CD4-positive, alpha-beta T cell treated with Interleukin-12 subunit alpha and Interleukin-12 subunit beta, for 1 hour (primary cell): ENCODE results near the gene MTCL1.
A peak's percentile ranks its signal among the peaks of the same experiment; 100 is the strongest.

ENCODE experiments used
- DNase-seq: peaks from one replicate; pipeline ENCODE4 v3.0.0-alpha.2; 2020

Gene MTCL1

DNA sequence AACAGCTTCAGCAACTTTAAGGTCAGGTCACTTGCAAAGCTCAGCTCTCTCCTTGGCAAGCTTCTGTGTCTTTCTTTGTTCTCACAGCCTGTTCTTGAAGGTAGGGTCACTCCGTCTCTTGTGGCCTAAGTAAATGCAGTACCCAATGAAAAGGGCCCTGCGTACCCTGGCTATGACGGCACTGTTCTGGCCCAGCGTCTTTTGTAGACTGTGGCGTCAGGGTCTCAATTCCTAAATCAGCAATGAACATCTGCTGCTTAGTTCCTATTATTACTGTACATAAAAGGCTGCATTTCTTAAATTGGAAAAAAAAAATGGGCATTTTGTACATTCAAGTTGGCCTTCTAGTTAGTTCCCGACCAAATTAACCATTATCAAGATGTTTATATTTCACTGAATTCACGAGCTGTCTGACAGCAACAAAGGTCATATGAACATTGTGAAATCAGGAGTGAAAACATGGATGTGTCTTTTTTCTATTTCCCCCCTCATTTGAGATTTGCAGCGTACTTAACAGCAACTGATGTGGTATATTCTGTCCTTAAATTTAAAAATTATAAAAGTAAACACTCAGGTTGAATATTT is 17.0 kb upstream of the MTCL1 start:
- no peak for DNase-seq

DNA sequence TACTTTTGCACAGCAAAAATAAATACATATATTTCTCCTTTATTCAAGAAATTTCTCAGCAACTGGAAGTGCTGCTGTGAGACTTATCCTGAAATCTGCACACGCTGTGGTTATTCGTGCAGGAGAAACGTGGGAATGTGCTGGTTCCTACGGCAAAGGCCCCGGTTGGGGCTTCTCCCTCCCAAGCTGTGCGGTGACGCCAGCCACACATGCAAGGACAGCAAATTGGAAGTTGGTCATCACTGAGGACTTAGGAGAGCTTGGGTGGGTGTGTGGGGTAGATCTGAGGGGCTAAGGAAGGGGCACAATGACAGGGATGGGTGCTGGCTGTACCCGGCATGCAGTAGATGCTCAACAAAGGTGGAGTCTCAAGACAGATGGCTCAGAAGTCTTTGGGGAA is 16.5 kb upstream of the MTCL1 start:
- DNase-seq = no peak

DNA sequence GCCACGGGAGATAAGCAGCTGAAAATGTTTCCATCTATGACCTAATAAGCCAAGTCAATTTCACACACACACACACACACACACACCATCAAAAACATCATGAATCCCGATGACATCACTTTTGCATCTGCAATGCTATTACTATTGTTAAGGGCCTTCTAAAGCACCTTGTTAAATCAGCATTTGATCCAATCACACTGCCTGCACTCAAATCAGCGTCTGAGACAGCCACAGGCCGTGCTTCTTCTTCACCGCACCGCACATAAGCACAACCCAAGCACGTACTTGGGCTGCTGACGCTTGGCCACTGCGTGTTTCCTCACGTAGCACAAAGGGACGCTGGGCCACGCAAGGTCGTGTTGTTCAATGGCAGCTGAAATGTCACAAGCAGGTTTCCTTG is 15.8 kb upstream of the MTCL1 start:
- no peak for DNase-seq

DNA sequence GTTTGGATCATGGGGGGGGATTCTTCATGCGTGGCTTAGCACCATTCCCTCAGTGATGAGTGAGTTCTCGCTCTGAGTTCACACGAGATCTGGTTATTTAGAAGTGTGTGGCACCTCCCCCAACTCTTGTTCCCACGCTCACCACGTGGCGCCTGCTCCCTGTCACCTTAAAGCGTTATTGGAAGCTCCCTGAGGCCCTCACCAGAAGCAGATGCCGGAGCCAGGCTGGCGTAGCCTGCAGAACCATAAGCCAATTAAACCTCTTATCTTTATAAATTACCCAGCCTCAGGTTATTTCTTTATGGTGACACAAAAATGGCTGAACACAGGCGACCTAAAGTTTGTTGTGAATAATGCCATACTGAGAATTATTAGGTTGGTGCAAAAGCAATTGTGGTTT is 10.5 kb upstream of the MTCL1 start:
- DNase-seq = no peak

DNA sequence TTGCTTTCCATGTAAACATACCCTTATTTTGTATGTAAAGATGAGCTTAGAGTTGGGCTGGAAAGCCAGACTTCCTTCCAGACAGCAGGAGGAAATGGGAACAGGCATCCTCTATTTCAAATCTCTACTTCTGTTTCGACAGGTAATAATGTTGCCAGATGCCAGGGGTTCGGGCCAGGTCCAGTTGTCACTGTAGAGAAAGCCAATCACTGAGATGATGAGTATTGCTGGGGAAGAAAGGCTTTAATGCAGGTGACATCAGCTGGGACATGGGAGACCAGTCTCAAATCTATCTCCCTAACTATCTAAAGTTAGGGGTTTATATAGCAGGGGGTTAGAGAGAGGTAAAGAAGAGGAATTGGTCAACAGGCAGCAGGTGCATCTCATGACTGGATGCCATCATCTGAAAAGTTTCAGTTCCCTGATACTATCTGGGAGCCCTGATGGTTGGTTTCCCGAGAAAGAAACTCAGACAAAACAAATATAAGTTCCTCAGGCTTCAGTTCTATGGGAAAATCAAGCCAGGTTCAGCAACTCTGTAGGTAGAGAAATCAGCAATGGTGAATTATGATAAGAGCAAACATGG is 9.3 kb upstream of the MTCL1 start:
- DNase-seq = no peak

DNA sequence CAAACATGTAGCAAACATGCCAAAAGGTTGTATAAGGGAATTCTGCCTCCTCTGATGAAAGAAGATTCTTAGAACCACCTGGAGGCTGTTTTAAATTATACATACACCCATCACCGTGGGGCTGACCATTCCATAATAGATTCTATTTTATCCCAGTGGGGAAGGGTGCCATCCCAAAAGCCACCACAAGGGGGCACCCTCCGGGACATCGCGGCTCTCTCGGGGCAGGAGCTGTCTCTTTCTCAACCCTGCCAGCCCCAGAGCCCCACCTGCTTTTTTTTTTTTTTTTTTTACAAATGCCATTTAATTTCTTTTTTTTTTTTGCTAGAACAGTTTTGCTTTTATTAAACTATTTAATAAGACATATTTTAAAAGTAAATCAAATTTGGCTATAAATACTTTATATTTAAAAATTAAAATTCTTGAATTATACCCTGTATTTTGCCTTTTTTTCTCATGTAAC is 8.6 kb upstream of the MTCL1 start:
- peak; percentile 72 for DNase-seq

DNA sequence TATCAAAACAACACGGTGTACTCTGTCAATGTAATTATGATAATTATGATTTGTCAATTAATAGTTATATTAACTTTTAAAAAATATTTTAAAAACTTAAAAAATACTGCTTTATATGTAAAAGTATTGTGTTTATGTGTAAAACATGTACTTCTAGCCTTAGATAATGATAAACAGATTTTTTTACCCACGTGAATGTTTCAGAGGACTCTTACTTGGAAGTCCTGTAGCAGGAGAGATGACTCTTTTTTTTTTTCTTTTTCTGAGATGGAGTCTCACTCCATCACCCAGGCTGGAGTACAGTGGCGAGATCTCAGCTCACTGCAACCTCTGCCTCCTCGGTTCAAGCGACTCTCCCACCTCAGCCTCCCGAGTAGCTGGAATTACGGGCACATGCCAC is 6.2 kb upstream of the MTCL1 start:
- DNase-seq = no peak

DNA sequence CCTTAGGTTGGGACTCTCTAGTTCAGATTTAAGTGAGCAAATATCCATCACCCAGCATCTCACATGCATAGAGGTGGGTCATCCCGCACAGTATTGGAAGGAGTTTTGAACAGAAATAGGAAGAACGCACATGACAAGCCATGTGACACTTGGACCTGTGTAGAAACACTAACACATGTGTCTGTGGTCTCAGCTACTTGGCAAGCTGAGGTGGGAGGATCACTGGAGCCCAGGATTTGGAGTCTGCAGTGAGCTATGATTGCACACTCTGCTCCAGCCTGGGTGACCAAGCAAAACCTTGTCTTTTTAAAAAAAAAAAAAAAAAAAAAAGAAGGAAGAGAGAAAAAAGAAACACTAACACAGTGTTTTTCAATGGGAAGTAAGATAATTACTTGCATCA is 5.4 kb upstream of the MTCL1 start:
- DNase-seq = no peak

DNA sequence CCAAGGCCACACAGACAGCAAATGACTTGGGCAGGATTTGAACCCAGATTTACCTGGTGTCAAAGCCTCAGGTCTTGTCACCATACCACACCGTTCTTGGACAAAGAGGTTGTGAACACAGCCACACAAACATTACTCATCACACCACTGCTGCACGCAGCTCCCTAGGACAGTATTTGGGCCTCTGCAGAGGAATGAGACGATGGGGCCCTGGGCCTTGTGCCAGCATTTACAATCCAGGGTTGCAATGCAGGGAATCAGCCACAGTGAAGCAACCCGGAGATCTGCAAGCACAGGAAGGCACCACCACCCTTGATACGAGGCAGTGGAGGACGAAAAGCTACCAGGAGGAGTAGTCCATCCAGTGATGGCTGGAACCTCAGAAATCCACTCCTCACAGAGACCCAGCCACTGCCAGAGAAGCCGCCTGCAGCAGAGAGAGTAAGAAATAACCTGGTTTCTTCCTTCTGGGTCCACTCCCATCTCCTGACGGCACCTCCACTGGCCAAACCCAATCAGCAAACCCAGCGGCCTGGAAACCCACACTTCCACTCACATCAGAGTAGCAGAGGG is 3.7 kb upstream of the MTCL1 start:
- no peak for DNase-seq

DNA sequence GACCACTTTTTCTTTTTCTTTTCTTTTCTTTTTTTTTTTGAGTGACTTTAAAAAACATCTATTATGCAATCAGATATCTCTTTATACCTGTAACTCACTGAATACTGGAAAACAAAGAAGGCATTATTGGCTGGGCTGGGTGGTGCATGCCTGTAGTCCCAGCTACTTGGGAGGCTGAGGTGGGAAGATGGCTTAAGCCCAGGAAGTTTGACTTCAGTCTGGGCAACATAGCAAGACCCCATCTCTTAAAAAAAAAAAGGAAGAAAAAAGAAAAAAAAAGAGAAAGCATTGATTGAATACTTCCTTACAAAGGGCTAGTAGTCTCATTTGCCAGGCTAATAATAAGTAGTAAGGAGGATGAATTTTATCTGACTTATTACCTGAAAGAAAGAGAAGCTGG is 2.7 kb upstream of the MTCL1 start:
- no peak for DNase-seq

DNA sequence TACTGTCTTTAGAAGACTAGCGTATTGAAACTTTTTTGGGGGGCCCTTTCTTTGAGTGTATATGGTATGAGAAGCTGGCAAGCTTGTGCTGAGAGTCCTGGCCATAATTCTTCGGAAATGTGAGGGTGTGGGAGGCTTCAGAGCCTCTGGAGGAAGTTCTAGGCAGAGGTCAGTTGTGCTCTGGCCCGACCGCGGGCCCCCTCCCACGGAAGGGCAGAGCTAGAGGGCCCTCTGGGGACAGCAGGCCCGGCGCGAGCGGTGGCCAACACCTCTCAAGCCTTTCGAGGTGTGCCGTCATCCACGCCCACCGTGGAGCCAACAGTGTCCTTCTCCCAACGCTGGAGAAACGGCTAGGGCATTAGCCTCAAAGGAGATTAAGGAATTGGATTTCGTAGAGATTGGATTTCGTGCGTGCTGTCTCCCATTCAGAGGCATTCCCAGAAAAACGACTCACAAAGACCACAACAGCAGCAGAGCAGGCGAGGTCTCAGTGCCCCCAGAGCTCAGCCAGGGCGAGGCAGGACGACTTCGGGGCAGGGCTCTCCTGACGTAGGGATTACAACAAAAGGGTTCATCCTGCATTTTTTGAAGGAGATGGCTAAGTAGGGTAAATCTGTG is 2.2 kb upstream of the MTCL1 start:
- DNase-seq = no peak

DNA sequence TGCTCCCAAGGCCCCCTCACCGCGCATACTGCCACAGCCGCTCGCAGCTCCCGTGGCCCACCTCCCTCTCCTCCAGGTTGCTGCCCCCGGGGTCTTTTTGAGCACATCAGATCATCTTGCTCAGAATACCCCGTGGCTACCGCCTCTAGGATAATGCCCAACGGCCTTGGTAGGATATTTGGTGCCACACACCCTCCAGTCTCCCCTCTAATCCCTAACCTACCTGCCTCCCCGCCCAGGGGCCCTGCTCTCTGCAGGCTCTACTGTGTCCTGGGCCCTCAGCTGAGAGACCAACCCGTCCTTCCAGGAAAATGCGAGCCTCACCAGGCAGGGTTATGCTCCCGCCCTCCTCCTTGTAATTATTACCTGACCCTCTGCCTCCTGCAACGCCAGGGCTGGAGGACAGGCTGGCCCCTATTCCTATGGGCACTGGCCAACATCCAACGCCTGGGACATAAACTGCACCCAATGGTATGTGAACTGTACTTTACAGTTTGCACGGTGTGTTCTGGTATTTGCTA is 1.5 kb upstream of the MTCL1 start:
- no peak for DNase-seq

DNA sequence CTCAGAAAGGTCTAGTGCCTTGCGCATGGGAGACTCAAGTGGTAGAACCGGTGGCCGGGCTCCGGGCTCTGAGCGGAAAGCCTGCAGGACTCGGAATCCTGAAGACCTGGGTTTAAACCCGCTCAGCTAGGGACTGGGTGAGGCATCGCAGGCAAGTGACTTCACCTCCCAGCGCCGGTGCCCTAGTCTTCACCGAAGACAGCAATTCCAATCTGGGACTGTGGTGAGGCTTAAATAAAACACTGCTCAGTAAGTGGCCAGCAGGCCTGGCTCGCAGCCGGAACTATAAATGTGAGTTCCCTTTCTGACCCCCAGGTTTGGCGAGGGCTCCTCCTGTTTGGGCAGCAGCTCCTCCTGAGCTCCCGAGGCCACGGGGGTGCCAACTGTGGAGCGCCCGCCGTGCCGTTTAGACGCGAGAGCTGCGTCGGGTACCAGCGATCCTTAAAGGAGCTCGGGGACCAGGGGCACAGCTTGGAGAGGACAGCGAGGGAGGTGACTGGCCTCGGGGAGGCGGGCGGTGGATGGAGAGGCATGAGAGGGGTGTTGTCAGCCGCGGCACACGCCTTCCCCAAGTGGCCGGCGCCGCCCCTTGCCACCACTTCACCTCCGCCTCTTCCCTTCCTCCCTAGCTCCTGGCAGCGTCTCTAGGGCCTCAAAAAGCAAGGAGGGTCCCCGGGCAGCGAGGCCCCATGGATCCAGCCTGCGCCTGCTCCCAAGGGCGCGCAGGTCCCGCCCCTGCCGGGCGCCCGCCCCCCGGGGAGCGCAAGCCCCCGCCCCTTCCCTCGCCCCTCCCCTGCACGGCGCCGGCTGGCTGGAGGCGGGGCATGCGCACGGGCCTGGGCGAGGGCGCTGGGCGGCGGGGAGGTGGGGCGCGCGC is 757 bp upstream of the MTCL1 start:
- peak; percentile 89 for DNase-seq

DNA sequence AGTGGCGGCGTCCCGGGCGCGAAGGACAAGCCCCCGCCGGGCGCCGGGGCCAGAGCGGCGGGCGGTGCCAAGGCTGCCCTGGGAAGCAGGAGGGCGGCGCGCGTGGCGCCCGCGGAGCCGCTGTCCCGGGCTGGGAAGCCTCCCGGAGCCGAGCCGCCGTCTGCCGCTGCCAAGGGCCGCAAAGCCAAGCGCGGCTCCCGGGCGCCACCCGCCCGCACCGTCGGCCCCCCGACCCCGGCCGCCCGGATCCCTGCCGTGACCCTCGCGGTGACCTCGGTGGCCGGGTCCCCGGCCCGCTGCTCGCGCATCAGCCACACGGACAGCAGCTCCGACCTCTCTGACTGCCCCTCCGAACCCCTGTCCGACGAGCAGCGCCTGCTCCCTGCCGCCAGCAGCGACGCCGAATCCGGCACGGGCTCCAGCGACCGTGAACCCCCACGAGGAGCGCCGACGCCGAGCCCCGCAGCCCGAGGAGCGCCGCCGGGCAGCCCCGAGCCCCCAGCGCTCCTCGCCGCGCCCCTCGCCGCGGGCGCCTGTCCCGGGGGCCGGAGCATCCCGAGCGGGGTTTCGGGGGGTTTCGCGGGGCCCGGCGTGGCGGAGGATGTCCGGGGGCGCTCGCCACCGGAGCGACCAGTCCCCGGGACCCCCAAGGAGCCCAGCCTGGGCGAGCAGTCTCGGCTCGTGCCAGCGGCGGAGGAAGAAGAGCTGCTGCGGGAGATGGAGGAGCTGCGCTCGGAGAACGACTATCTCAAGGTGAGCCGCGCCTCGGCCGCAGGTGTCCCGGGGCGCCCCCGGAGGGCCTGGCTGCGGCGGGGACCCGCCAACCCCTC is 820 bp downstream of the MTCL1 start:
- DNase-seq = peak; percentile 17

DNA sequence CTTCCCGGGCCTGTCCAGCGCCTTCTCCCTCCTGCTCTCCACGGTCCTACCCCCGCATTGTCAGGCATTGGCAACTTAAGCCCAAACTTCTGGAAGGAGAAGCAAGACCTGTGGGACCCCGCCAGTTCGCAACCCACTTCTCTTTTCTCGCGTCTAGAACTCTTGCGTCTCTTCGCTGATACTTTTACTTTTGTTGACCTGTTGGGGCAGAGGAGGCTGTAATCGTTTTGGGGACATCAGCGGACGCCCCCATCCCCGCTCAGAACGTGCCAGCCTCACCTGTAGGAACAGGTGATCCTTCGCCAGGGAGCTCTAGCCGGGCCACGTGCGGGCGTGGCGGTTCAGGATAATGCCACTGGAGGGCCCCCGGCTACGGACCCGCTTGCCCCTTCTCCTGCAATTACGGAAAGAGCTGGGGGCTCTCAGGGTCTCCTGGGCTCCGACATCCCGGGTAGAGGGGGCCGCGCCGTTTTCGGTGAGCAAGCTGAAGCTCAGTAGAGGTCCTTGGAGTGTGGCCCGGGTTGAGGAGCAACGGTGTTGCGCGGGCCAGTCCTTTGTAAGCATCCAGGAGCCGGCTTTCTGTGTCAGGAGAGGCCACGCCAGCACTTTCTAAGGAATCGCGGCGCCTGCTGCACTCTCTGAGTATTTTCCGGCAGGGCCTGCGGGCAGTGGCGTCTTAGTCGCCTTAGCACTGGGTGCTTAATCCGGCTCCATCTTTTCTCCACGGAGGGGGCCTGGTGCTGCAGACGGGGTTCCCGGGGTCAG is 1.6 kb downstream of the MTCL1 start:
- DNase-seq = peak; percentile 7

DNA sequence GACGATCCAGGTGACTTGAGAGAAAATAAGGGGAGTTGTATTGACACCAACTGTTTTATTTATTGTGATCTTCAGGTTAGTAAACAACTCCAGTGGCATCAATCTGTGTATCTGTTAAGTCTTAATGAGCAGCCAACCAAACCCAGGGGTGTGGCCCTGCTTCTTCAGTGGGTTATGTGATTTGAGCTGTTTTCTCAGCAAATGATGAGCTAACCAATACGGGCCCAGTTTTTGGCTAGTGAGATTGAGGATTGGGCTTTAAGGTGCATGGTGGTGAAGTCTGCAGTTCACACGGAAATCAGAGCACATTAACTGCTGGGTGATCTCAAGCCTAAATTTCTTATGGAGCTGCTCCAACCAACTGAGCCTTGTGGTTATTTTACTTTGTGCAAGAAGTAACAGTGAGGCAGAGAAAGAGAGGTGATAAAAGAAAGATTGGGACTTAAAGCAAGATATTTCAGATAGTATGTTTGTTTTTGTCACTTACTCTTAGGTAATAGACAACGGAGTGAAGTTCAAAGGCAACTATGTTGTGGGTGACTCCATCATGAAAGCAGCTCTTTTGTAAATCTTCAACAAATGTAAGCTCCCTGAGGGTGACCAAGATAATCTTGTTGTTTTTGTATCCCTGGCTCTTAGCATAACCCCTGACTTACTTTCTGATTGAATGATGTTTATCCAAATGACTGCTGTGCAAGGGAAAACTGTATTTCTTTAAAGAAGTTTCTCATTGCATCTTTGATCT is 2.4 kb downstream of the MTCL1 start:
- DNase-seq = no peak

DNA sequence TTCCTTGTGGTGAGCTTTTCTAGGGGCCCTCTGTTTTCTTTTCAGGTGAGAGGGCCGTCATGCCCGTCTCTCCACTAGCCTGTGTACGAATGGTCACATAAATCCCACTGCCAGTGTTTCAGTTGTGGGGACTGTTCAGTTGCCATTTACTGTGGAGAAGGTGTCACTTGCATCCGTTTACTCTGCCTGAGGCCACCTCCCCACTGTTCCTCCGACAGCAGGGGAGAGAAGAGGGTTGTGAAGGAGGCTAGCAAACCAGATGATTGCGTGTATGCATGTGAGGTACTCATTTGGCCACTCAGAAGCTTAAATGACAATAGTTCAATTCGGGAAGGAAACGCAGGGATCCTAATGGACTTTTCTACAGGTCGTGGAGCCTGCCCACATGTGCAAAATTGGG is 3.3 kb downstream of the MTCL1 start:
- no peak for DNase-seq

DNA sequence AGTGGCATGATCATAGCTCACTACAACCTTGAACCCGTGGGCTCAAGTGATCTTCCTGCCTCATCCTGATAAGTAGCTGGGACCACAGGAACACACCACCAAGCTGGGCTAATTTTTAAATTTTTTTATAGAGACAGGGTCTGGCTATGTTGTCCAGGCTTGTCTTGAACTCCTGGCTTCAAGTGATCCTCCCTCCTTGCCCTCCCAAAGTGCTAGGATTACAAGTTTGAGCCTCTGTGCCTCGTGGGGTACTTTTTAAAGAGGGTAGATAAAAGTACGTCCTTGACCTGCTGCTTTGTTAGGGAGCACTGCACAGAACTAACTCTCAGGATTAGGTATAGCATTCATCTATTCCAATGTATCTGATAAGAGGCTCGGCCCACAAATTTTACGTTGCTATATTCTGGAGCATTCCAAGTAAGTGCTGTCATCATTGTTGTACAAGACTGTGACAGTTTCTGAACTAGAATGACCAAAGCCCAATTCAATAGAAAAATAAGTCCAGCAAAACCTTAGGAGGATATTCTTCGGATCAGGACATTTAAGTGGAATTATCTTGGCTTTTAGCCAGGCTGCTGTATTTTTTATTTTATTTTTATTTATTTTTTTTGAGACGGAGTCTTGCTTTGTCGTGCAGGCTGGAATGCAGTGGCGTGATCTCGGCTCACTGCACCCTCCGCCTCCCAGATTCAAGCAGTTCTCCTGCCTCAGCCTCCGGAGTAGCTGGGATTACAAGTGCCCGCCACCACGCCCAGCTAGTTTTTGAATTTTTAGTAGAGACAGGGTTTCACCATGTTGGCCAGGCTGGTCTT is 4.1 kb downstream of the MTCL1 start:
- DNase-seq = no peak

DNA sequence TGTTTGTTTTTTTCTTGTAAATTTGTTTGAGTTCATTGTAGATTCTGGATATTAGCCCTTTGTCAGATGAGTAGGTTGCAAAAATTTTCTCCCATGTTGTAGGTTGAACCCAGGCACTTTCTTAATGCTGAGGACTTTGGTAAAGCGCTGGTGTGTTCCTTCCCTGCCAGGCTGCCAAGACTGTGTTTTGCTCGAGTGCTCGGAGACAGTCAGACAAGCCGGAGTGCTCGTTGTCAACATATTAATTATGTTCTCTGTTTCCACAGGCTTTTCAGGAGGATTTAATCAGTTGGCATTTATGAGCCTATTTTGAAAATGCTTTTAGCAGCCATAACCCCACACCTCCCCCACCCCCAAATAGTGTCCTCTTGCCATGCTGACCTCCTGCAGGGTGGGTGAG is 6.4 kb downstream of the MTCL1 start:
- no peak for DNase-seq

DNA sequence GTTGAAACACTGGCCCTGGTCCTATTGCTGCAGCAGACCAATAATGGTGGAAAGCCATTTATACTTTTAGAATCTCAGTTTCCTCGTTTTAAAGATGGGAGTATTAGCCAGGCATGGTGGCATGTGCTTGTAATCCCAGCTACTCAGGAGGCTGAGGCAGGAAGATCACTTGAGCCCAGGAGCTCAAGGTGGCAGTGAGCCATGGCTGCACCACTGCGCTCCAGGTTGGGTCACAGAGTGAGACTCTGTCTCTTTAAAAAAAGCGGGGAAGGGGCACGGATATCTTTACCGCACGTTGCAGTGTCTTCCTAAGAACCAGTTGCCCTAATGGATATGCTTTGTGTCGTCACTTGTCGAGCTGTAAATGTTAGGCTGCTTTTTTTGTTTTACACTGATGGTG is 8.3 kb downstream of the MTCL1 start:
- DNase-seq = no peak
